Measurements from ENCODE around the gene DAZAP1. TPM values are rescaled to one million over a fixed set of nuclear protein-coding genes. Genes with fewer than 3 reads are reported as not detected.

Gene DAZAP1
- total RNA-seq, 1 donor from 2014 or later: 107 TPM

DNA sequence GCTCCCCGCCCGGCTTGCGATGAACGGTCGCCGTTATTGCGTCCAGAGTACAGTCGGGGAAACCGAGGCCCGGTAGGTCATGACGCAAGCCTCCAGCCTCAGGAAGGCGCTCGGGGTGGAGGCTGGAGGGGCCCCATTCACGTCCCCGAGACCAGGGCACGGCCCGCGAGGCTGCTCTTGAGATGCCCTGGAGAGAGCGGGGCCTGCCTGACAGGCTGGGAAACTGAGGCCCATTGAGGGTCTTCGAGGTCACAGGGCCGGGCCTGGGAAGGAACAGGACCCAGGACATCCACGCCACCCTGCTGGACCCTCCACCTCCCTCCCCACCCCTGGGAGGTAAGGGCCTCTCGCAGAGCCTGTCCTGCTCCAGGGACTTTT lies 23.3 kb upstream of the DAZAP1 start:
- Histone ChIP-seq H3K36me3 (no peaks in the 10 kb centered on the region), H2AFZ (replicated peaks) (peak overlapping the region; percentile 14), H3K27ac (no peak overlapping the region), H3K4me3 (peak overlapping the region; percentile 86), H3K79me2 (ENCODE audit: low read depth) (peaks cover 15% of the 10 kb centered on the region), H3K9me3 (ENCODE audit: low read depth) (no peaks in the 10 kb centered on the region), H3K4me1 (peaks cover 19% of the 10 kb centered on the region), H3K4me2 (peak overlapping the region; percentile 94), H3F3A (ENCODE audit: low read depth) (peaks cover 35% of the 10 kb centered on the region), H3K9ac (peak overlapping the region; percentile 70), H3K27me3 (no peaks in the 10 kb centered on the region), H4K20me1 (ENCODE audit: low read depth) (no peaks in the 10 kb centered on the region)
- DNase-seq (ENCODE audit: low spot score): no peak
- H3K9me3 Mint-ChIP-seq: peaks cover 7% of the 10 kb centered on the region
- TF ChIP-seq EZH2phosphoT487 (IDR thresholded peaks at IDR 0.05) (no peak), EZH2 (IDR thresholded peaks at IDR 0.05) (no peak)
- TF ChIP-seq, protein P1, sequence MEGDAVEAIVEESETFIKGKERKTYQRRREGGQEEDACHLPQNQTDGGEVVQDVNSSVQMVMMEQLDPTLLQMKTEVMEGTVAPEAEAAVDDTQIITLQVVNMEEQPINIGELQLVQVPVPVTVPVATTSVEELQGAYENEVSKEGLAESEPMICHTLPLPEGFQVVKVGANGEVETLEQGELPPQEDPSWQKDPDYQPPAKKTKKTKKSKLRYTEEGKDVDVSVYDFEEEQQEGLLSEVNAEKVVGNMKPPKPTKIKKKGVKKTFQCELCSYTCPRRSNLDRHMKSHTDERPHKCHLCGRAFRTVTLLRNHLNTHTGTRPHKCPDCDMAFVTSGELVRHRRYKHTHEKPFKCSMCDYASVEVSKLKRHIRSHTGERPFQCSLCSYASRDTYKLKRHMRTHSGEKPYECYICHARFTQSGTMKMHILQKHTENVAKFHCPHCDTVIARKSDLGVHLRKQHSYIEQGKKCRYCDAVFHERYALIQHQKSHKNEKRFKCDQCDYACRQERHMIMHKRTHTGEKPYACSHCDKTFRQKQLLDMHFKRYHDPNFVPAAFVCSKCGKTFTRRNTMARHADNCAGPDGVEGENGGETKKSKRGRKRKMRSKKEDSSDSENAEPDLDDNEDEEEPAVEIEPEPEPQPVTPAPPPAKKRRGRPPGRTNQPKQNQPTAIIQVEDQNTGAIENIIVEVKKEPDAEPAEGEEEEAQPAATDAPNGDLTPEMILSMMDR (IDR thresholded peaks at IDR 0.05): no peak
- peaks cover 11% of the 10 kb centered on the region for H3K36me3 Mint-ChIP-seq
- peaks cover 25% of the 10 kb centered on the region for H3K4me1 Mint-ChIP-seq
- H3K27ac Mint-ChIP-seq: no peak overlapping the region
- peaks cover 23% of the 10 kb centered on the region for H3K27me3 Mint-ChIP-seq (ENCODE audit: insufficient read depth, low read depth)
- peak overlapping the region; percentile 94 for H3K4me3 Mint-ChIP-seq

DNA sequence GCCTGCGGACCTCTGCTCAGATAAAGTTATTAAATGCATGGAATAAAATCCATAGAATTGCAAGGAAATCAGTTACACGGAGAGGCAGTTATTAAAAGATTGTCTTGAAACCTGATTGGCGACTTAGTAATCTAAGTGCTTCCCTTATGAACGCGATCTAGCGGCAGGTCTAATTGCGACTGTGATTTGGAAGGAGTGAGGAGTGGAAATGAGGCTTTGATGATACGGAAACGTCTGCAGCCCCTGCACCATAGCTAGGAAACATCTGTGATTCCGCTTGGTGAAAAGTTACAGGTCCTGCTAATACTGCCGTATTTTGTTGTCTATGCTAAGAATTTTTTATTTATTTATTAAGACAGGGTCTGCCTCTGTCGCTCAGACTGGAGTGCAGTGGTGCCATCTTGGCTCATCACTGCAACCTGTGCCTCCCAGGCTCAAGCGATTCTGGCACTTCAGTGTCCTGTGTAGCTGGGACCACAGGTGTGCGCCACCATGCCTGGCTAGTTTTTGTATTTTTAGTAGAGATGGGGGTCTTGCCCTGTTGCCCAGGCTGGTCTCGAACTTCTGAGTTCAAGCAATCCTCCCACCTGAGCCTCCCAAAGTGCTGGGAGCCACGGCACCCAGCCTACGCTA lies 22.8 kb upstream of the DAZAP1 start:
- peaks cover 25% of the 10 kb centered on the region for H3K4me1 Mint-ChIP-seq
- H3K9ac ChIP-seq: peak overlapping the region; percentile 70
- H3K27ac Mint-ChIP-seq: no peak overlapping the region
- H3K27me3 ChIP-seq: no peaks in the 10 kb centered on the region
- H3K4me3 ChIP-seq: peak overlapping the region; percentile 86
- H2AFZ ChIP-seq (replicated peaks): no peak overlapping the region
- H3K9me3 ChIP-seq (ENCODE audit: low read depth): no peaks in the 10 kb centered on the region
- no peaks in the 10 kb centered on the region for H4K20me1 ChIP-seq (ENCODE audit: low read depth)
- peaks cover 25% of the 10 kb centered on the region for H3K27me3 Mint-ChIP-seq (ENCODE audit: insufficient read depth, low read depth)
- peaks cover 7% of the 10 kb centered on the region for H3K9me3 Mint-ChIP-seq
- TF ChIP-seq, protein P1 (IDR thresholded peaks at IDR 0.05): no peak
- no peak for TF ChIP-seq EZH2 (IDR thresholded peaks at IDR 0.05)
- no peak for TF ChIP-seq EZH2phosphoT487 (IDR thresholded peaks at IDR 0.05)
- H3K4me1 ChIP-seq: peaks cover 19% of the 10 kb centered on the region
- H3K79me2 ChIP-seq (ENCODE audit: low read depth): peaks cover 15% of the 10 kb centered on the region
- peaks cover 35% of the 10 kb centered on the region for H3F3A ChIP-seq (ENCODE audit: low read depth)
- H3K36me3 Mint-ChIP-seq: peaks cover 16% of the 10 kb centered on the region
- no peaks in the 10 kb centered on the region for H3K36me3 ChIP-seq
- H3K27ac ChIP-seq: no peak overlapping the region
- H3K4me2 ChIP-seq: peak overlapping the region; percentile 94
- peak overlapping the region; percentile 94 for H3K4me3 Mint-ChIP-seq
- DNase-seq (ENCODE audit: low spot score): no peak

DNA sequence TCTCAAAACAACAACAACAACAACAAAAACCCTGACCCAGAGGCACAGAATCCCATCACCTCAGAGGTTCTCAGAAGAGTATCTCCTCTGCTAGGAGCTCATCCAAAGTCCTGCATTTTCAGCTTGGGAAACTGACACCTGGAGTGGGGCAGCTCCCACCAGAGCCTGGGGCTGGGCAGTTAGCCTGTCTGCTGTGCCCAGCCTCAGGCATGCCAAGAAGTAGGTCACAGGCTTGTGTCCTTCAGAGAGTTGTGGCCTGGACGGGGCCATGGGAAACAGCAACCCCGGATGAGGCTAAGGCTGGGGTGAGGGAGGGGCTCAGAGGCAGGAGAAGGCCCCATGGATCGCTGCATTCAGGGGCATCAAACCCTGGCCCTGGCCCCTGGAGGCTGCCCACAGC lies 21.6 kb upstream of the DAZAP1 start:
- Histone ChIP-seq H3K4me1 (peaks cover 15% of the 10 kb centered on the region), H4K20me1 (ENCODE audit: low read depth) (no peaks in the 10 kb centered on the region), H3K27ac (no peak overlapping the region), H3K27me3 (no peaks in the 10 kb centered on the region), H3K9ac (no peak overlapping the region), H2AFZ (replicated peaks) (no peak overlapping the region), H3K4me2 (no peak overlapping the region), H3F3A (ENCODE audit: low read depth) (peaks cover 25% of the 10 kb centered on the region), H3K36me3 (no peaks in the 10 kb centered on the region), H3K9me3 (ENCODE audit: low read depth) (no peaks in the 10 kb centered on the region), H3K79me2 (ENCODE audit: low read depth) (peaks cover 15% of the 10 kb centered on the region), H3K4me3 (no peak overlapping the region)
- DNase-seq (ENCODE audit: low spot score): no peak
- TF ChIP-seq, protein P1 (IDR thresholded peaks at IDR 0.05): no peak
- TF ChIP-seq EZH2phosphoT487 (IDR thresholded peaks at IDR 0.05) (no peak), EZH2 (IDR thresholded peaks at IDR 0.05) (no peak)
- Mint-ChIP-seq H3K27ac (no peak overlapping the region), H3K27me3 (ENCODE audit: insufficient read depth, low read depth) (peaks cover 22% of the 10 kb centered on the region), H3K4me1 (peaks cover 25% of the 10 kb centered on the region), H3K9me3 (peaks cover 7% of the 10 kb centered on the region), H3K36me3 (peaks cover 17% of the 10 kb centered on the region), H3K4me3 (peak overlapping the region; percentile 94)
